HCT116 (cell line): ENCODE results near the gene ADPGK. TPM values are rescaled to one million over a fixed set of nuclear protein-coding genes. Genes with fewer than 3 reads are reported as not detected.
A peak's percentile ranks its signal among the peaks of the same experiment; 100 is the strongest.

Experiments used
- ATAC-seq: fragments of 200-7000 bp; cut with Tn5 transposase; 2 replicates; pipeline ENCODE4 v1.9.1; 2020; ENCODE audit warnings: mild to moderate bottlenecking, moderate library complexity
- BruUV-seq: library from RNA; stranded (reverse); fragments of 400-500 nt; replicated peaks from 2 replicates; lab custom pipeline; 2021; lab: Mats Ljungman, UMichigan
- CTCF ChIA-PET: fragments of 300-600 bp; sonication (Branson Sonifier 250); formaldehyde crosslinking; loops from one replicate; lab custom pipeline; 2021; ENCODE audit warnings: antibody characterized with exemption; lab: Charles Lee
- POLR2A ChIA-PET: fragments of 300-600, 350-600 bp; sonication (Branson Sonifier 250); formaldehyde crosslinking; loops from one replicate; lab custom pipeline; 2021; ENCODE audit warnings: antibody characterized with exemption; lab: Charles Lee
- RAD21 ChIA-PET, 2 experiments: fragments of 300-600 bp; sonication (Branson Sonifier 250); formaldehyde crosslinking; loops; one replicate each; lab custom pipeline; 2023; ENCODE audit warnings: low total read pairs in 2 of 2; ENCODE audit not compliant: uncharacterized antibody in 2 of 2, unreplicated experiment in 2 of 2, low non-redundant PET in 1 of 2; lab: Charles Lee
- DNase-seq: peaks from one replicate; pipeline ENCODE4 v3.0.0-alpha.2; 2010; ENCODE audit warnings: low read depth, low spot score
- H2AFZ ChIP-seq: fragments of 200-600 bp; shearing (Covaris generic), sonication (generic); 2 replicates; pipeline ENCODE4 v1.6.1; 2017; ENCODE audit warnings: low read depth, mixed run types, mixed read lengths, antibody characterized with exemption, low read length; ENCODE audit not compliant: poor library complexity, severe bottlenecking
- H3K27ac ChIP-seq: 2 replicates; pipeline ENCODE4 v1.5.1; 2012; ENCODE audit warnings: low read depth, low read length
- H3K27me3 ChIP-seq: fragments of 200-600 bp; sonication (generic); 2 replicates; pipeline ENCODE4 v1.6.1; 2016; ENCODE audit warnings: mixed run types, low read length, mixed read lengths; ENCODE audit not compliant: insufficient read depth
- H3K36me3 ChIP-seq, 2 experiments: fragments of 200-500 bp in 1 of 2; fragments of 200-600 bp in 1 of 2; sonication (Bioruptor generic) in 1 of 2; sonication (generic) in 1 of 2; 2 replicates each; pipeline versions ENCODE4 v1.5.1 to v1.6.1; 2014 to 2016; ENCODE audit warnings: low read length in 2 of 2, inconsistent platforms in 1 of 2, mixed read lengths in 1 of 2, mixed run types in 1 of 2; ENCODE audit not compliant: insufficient read depth in 2 of 2, control insufficient read depth in 1 of 2
- H3K4me1 ChIP-seq, 2 experiments: fragments of 200-600 bp in 1 of 2; sonication (generic) in 1 of 2; 2 replicates each; pipeline versions ENCODE4 v1.5.1 to v1.6.1; 2012 to 2017; ENCODE audit warnings: low read length in 2 of 2, inconsistent platforms in 1 of 2, mild to moderate bottlenecking in 1 of 2, mixed read lengths in 1 of 2, mixed run types in 1 of 2, moderate library complexity in 1 of 2; ENCODE audit not compliant: insufficient read depth in 2 of 2, control insufficient read depth in 1 of 2
- H3K4me2 ChIP-seq: fragments of 200-600 bp; sonication (generic); 2 replicates; pipeline ENCODE4 v1.6.1; 2017; ENCODE audit warnings: mixed run types, low read length, mixed read lengths
- H3K4me3 ChIP-seq, 2 experiments: fragments of 200-600 bp in 1 of 2; sonication (generic) in 1 of 2; replicated peaks in 1 of 2; 2 replicates each; pipeline ENCODE4 v1.5.1; 2011 to 2016; ENCODE audit warnings: low read length in 2 of 2, control low read depth in 1 of 2, low read depth in 1 of 2, mild to moderate bottlenecking in 1 of 2, mixed read lengths in 1 of 2, mixed run types in 1 of 2
- H3K79me2 ChIP-seq: fragments of 200-600 bp; sonication (generic); 2 replicates; pipeline ENCODE4 v1.6.1; 2017; ENCODE audit warnings: mild to moderate bottlenecking, mixed run types, low read length, moderate library complexity, mixed read lengths; ENCODE audit not compliant: insufficient read depth
- H3K9ac ChIP-seq: fragments of 200-600 bp; sonication (generic); 2 replicates; pipeline ENCODE4 v1.6.1; 2016; ENCODE audit warnings: low read length, mixed read lengths
- H3K9me2 ChIP-seq: fragments of 200-600 bp; sonication (generic), shearing (Covaris generic); 2 replicates; pipeline ENCODE4 v1.6.1; 2017; ENCODE audit warnings: mixed run types, mild to moderate bottlenecking, moderate library complexity; ENCODE audit not compliant: insufficient read depth
- H3K9me3 ChIP-seq, 2 experiments: fragments of 200-500 bp in 1 of 2; fragments of 200-600 bp in 1 of 2; sonication (Bioruptor generic) in 1 of 2; sonication (generic) in 1 of 2; 2 replicates each; pipeline ENCODE4 v1.6.1; 2014 to 2017; ENCODE audit warnings: low read length in 2 of 2, mixed read lengths in 2 of 2, inconsistent platforms in 1 of 2, low read depth in 1 of 2, mild to moderate bottlenecking in 1 of 2, mixed run types in 1 of 2, moderate library complexity in 1 of 2; ENCODE audit not compliant: control insufficient read depth in 1 of 2, insufficient read depth in 1 of 2
- H4K20me1 ChIP-seq: fragments of 200-600 bp; sonication (generic), shearing (Covaris generic); 2 replicates; pipeline ENCODE4 v1.6.1; 2017; ENCODE audit warnings: mixed run types, mild to moderate bottlenecking, moderate library complexity; ENCODE audit not compliant: insufficient read depth
- CBX3 ChIP-seq: IDR thresholded peaks from 2 replicates; pipeline ENCODE4 v1.6.1; 2012; ENCODE audit warnings: low read depth
- CEBPB ChIP-seq: IDR thresholded peaks from 2 replicates; pipeline ENCODE4 v1.6.1; 2012; ENCODE audit warnings: low read depth
- EGR1 ChIP-seq: IDR thresholded peaks from 2 replicates; pipeline ENCODE4 v1.6.1; 2012; ENCODE audit warnings: low read depth
- ELF1 ChIP-seq: IDR thresholded peaks from 2 replicates; pipeline ENCODE4 v1.6.1; 2012; ENCODE audit warnings: low read depth, borderline replicate concordance
- EZH2 ChIP-seq: fragments of 200-600 bp; sonication (generic); IDR thresholded peaks from 2 replicates; pipeline ENCODE4 v1.6.1; 2017; ENCODE audit warnings: antibody characterized with exemption, mixed run types
- FOSL1 ChIP-seq: IDR thresholded peaks from 2 replicates; pipeline ENCODE4 v1.6.1; 2012; ENCODE audit warnings: low read depth
- JUND ChIP-seq: IDR thresholded peaks from 2 replicates; pipeline ENCODE4 v1.6.1; 2012
- MAX ChIP-seq: IDR thresholded peaks from 2 replicates; pipeline ENCODE4 v1.6.1; 2012
- POLR2A ChIP-seq: IDR thresholded peaks from 2 replicates; pipeline ENCODE4 v1.7.0; 2011; ENCODE audit warnings: borderline replicate concordance; ENCODE audit not compliant: insufficient read depth, insufficient read length; ENCODE audit errors: extremely low read depth
- POLR2AphosphoS5 ChIP-seq: IDR thresholded peaks from 2 replicates; pipeline ENCODE4 v1.6.1; 2011; ENCODE audit warnings: mild to moderate bottlenecking, low read depth, low read length, moderate library complexity
- RAD21 ChIP-seq: IDR thresholded peaks from 2 replicates; pipeline ENCODE4 v1.6.1; 2012; ENCODE audit warnings: low read depth, mild to moderate bottlenecking
- SIN3A ChIP-seq: IDR thresholded peaks from 2 replicates; pipeline ENCODE4 v1.6.1; 2012; ENCODE audit warnings: low read depth
- SP1 ChIP-seq: IDR thresholded peaks from 2 replicates; pipeline ENCODE4 v1.6.1; 2012; ENCODE audit warnings: low read depth
- SRF ChIP-seq: IDR thresholded peaks from 2 replicates; pipeline ENCODE4 v1.6.1; 2012; ENCODE audit warnings: low read depth
- ZFX ChIP-seq: fragments of 450-650 bp; IDR thresholded peaks from 2 replicates; pipeline ENCODE4 v1.6.1; 2017
- ZNF274 ChIP-seq: fragments of 200-500 bp; sonication (Bioruptor generic); IDR thresholded peaks from 2 replicates; pipeline ENCODE4 v1.6.1; 2014; ENCODE audit warnings: mild to moderate bottlenecking, low read depth, low read length, inconsistent platforms
- intact Hi-C: fragments of 100-400 bp; cut with micrococcal nuclease; formaldehyde crosslinking; loops from 2 replicates; pipeline ENCODE4 v1.10.0; 2022
- total RNA-seq: library from RNA; stranded (reverse); gene quantifications from one replicate; pipeline ENCODE4 v1.2.1, GENCODE V29; 2021; ENCODE audit not compliant: unreplicated experiment
- TF ChIP-seq, protein P1 (sequence below): IDR thresholded peaks from 2 replicates; pipeline ENCODE4 v1.6.1; 2011; ENCODE audit warnings: mild to moderate bottlenecking, low read length, moderate library complexity; ENCODE audit not compliant: insufficient replicate concordance; ENCODE audit errors: extremely low read depth
- TF ChIP-seq, protein P2 (sequence below): IDR thresholded peaks from 2 replicates; pipeline ENCODE4 v1.6.1; 2012; ENCODE audit warnings: low read depth
- TF ChIP-seq, protein P3 (sequence below), 3 experiments: fragments of 200-600 bp in 1 of 3; sonication (generic) in 1 of 3; IDR thresholded peaks in 2 of 3; conservative IDR thresholded peaks in 1 of 3; 2 replicates each; pipeline ENCODE4 v1.5.1; 2012 to 2017; ENCODE audit warnings: low read depth in 2 of 3, low read length in 2 of 3, antibody characterized with exemption in 1 of 3, borderline replicate concordance in 1 of 3, control low read depth in 1 of 3, mild to moderate bottlenecking in 1 of 3, mixed read lengths in 1 of 3, mixed run types in 1 of 3, moderate library complexity in 1 of 3; ENCODE audit not compliant: insufficient read depth in 1 of 3

ADPGK gene
- total RNA-seq, 1 experiment from 2014 or later, result 41.5 TPM

DNA sequence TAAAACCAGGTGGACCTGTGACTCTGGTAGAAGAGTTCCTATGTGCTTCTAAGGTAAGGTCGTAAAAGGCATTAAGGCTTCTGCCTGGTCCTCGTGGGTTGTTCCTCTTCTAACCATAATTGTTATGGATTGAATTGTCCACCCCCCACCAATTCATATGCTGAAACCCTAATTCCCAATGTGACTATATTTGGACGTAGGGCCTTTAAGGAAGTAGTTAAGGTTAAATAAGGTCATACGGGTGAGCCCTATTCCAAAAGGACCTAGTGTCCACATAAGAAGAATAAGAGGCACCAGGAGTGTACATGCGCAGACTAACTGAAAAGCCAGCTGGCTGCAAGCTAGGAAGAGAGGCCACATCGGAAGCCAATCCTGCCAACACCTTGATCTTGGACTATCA lies 1.9 kb downstream of the ADPGK start:
- Histone ChIP-seq H3K4me2 (peak overlapping the region; percentile 100), H4K20me1 (no peaks in the 10 kb centered on the region; the same call in 1 of the 2 replicates), H3K9me2 (no peaks in the 10 kb centered on the region)
- TF ChIP-seq MAX (no peak), RAD21 (no peak), ZNF274 (no peak), FOSL1 (no peak), POLR2A (no peak), EZH2 (no peak), ZFX (no peak), EGR1 (no peak), ELF1 (no peak), JUND (no peak), CEBPB (no peak), SRF (no peak), POLR2AphosphoS5 (no peak), CBX3 (no peak), SP1 (no peak), SIN3A (no peak)
- TF ChIP-seq, protein P1, sequence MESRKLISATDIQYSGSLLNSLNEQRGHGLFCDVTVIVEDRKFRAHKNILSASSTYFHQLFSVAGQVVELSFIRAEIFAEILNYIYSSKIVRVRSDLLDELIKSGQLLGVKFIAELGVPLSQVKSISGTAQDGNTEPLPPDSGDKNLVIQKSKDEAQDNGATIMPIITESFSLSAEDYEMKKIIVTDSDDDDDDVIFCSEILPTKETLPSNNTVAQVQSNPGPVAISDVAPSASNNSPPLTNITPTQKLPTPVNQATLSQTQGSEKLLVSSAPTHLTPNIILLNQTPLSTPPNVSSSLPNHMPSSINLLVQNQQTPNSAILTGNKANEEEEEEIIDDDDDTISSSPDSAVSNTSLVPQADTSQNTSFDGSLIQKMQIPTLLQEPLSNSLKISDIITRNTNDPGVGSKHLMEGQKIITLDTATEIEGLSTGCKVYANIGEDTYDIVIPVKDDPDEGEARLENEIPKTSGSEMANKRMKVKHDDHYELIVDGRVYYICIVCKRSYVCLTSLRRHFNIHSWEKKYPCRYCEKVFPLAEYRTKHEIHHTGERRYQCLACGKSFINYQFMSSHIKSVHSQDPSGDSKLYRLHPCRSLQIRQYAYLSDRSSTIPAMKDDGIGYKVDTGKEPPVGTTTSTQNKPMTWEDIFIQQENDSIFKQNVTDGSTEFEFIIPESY, result no peak
- TF ChIP-seq, protein P2, sequence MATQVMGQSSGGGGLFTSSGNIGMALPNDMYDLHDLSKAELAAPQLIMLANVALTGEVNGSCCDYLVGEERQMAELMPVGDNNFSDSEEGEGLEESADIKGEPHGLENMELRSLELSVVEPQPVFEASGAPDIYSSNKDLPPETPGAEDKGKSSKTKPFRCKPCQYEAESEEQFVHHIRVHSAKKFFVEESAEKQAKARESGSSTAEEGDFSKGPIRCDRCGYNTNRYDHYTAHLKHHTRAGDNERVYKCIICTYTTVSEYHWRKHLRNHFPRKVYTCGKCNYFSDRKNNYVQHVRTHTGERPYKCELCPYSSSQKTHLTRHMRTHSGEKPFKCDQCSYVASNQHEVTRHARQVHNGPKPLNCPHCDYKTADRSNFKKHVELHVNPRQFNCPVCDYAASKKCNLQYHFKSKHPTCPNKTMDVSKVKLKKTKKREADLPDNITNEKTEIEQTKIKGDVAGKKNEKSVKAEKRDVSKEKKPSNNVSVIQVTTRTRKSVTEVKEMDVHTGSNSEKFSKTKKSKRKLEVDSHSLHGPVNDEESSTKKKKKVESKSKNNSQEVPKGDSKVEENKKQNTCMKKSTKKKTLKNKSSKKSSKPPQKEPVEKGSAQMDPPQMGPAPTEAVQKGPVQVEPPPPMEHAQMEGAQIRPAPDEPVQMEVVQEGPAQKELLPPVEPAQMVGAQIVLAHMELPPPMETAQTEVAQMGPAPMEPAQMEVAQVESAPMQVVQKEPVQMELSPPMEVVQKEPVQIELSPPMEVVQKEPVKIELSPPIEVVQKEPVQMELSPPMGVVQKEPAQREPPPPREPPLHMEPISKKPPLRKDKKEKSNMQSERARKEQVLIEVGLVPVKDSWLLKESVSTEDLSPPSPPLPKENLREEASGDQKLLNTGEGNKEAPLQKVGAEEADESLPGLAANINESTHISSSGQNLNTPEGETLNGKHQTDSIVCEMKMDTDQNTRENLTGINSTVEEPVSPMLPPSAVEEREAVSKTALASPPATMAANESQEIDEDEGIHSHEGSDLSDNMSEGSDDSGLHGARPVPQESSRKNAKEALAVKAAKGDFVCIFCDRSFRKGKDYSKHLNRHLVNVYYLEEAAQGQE, result no peak
- TF ChIP-seq, protein P3, sequence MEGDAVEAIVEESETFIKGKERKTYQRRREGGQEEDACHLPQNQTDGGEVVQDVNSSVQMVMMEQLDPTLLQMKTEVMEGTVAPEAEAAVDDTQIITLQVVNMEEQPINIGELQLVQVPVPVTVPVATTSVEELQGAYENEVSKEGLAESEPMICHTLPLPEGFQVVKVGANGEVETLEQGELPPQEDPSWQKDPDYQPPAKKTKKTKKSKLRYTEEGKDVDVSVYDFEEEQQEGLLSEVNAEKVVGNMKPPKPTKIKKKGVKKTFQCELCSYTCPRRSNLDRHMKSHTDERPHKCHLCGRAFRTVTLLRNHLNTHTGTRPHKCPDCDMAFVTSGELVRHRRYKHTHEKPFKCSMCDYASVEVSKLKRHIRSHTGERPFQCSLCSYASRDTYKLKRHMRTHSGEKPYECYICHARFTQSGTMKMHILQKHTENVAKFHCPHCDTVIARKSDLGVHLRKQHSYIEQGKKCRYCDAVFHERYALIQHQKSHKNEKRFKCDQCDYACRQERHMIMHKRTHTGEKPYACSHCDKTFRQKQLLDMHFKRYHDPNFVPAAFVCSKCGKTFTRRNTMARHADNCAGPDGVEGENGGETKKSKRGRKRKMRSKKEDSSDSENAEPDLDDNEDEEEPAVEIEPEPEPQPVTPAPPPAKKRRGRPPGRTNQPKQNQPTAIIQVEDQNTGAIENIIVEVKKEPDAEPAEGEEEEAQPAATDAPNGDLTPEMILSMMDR (IDR thresholded peaks at IDR 0.05 in 2 of 3, conservative IDR thresholded peaks at IDR 0.05 in 1 of 3; ENCODE audit: borderline replicate concordance in 1 of 3, insufficient read depth in 1 of 3, low read depth in 2 of 3, low read length in 2 of 3), result no peak
- TF ChIP-seq, all 23 proteins: peak for 0
- no peaks in the 10 kb centered on the region for H3K27me3 ChIP-seq
- POLR2A ChIA-PET, result no interaction called here
- H3K9me3 ChIP-seq, result no peaks in the 10 kb centered on the region
- intact Hi-C loops, result loop anchor here (5.0 kb wide), 2 partner anchors 461 to 491 kb away; no protein-coding TSS in a partner anchor
- CTCF ChIA-PET, result no interaction called here
- no peak for ATAC-seq
- H3K4me1 ChIP-seq, result peaks cover 0 to 21% of the 10 kb centered on the region in 2 experiments; a peak in 3 of 4 replicates
- H3K79me2 ChIP-seq, result peaks cover 66% of the 10 kb centered on the region
- no TSS peak for BruUV-seq
- H2AFZ ChIP-seq, result no peak overlapping the region
- H3K36me3 ChIP-seq, result peaks cover 2 to 21% of the 10 kb centered on the region in 2 experiments; a peak in 1 of 4 replicates
- RAD21 ChIA-PET, result no interaction called here
- H3K27ac ChIP-seq, result no peak overlapping the region
- no peak overlapping the region for H3K9ac ChIP-seq
- no peak for DNase-seq
- peak overlapping the region in 1 of 2 experiments; percentile 72; a peak in 1 of 4 replicates for H3K4me3 ChIP-seq
